Lower leg skin (tissue), 4 donors: Measurements from ENCODE around the gene RAPGEF2. TPM values are rescaled to one million over a fixed set of nuclear protein-coding genes. Genes with fewer than 3 reads are reported as not detected.

Source experiments
- DNase-seq, 2 donors: peaks; one replicate each; pipeline ENCODE4 v3.0.0-alpha.2; 2019; ENCODE audit warnings: low spot score in 2 of 2
- H3K4me3 ChIP-seq: fragments of 200-600 bp; sonication (generic); 2 replicates; pipeline ENCODE4 v1.5.1; 2017; ENCODE audit warnings: mild to moderate bottlenecking, low read depth; ENCODE audit not compliant: poor library complexity, severe bottlenecking
- CTCF ChIP-seq, 3 donors: fragments of 450-650 bp; IDR thresholded peaks; one replicate each; pipeline ENCODE4 v1.5.1; 2016; ENCODE audit warnings: antibody characterized with exemption in 3 of 3, mild to moderate bottlenecking in 3 of 3, moderate library complexity in 2 of 3
- POLR2A ChIP-seq, 2 donors: fragments of 450-650 bp; IDR thresholded peaks; one replicate each; pipeline ENCODE4 v1.6.1; 2016 to 2017; ENCODE audit warnings: antibody characterized with exemption in 2 of 2, mild to moderate bottlenecking in 1 of 2, moderate library complexity in 1 of 2
- WGBS, 2 donors: methylation state at CpG; one replicate each; pipeline ENCODE4 v1.1.5; 2018; 5-methylcytosine and 5-hydroxymethylcytosine counted together
- intact Hi-C: fragments of 100-400 bp; cut with DNase I; formaldehyde crosslinking; loops from one replicate; pipeline ENCODE4 v1.15.0; 2023; ENCODE audit warnings: low total_unique reads
- total RNA-seq, 4 donors: library from RNA; depleted of rRNA; stranded (reverse); fragments of >200 nt; gene quantifications; one replicate each; pipeline ENCODE4 v1.1.0, GENCODE V29; 2016

The RAPGEF2 gene
- total RNA-seq, 4 donors from 2014 or later, result 38.3 to 51.7 (median 40.4) TPM

GRCh38 chr4:159238631-159239030, 135.8 kb downstream of the RAPGEF2 start:
- no peak for DNase-seq
- intact Hi-C loops, result no loop called here
- WGBS, 2 donors, result 9 to 12% methylated on average over 2 of the region's 2 CpGs
- H3K4me3 ChIP-seq, result no peak overlapping the region
- TF ChIP-seq POLR2A (IDR thresholded peaks at IDR 0.05), result no peak
- no peak for TF ChIP-seq CTCF (IDR thresholded peaks at IDR 0.05)

- intact Hi-C loops, result no loop called here
- H3K4me3 ChIP-seq, result no peak overlapping the region
- 77 to 82% methylated on average over 2 of the region's 2 CpGs for WGBS, 2 donors
- TF ChIP-seq POLR2A (IDR thresholded peaks at IDR 0.05), result no peak
- no peak for TF ChIP-seq CTCF (IDR thresholded peaks at IDR 0.05)
- no peak for DNase-seq
These were observed 136.8 kb downstream of the RAPGEF2 start for GRCh38 chr4:159239629-159240028.

GRCh38 chr4:159240046-159240445, 137.2 kb downstream of the RAPGEF2 start:
- TF ChIP-seq POLR2A (IDR thresholded peaks at IDR 0.05) (no peak), CTCF (IDR thresholded peaks at IDR 0.05) (no peak)
- 90 to 93% methylated on average over 4 of the region's 4 CpGs for WGBS, 2 donors
- DNase-seq, result no peak
- H3K4me3 ChIP-seq, result no peak overlapping the region
- intact Hi-C loops, result no loop called here

- TF ChIP-seq POLR2A (IDR thresholded peaks at IDR 0.05), result no peak
- TF ChIP-seq CTCF (IDR thresholded peaks at IDR 0.05), result no peak
- intact Hi-C loops, result no loop called here
- 64 to 67% methylated on average over 3 of the region's 3 CpGs for WGBS, 2 donors
- DNase-seq, result no peak
- no peak overlapping the region for H3K4me3 ChIP-seq
These were observed 137.8 kb downstream of the RAPGEF2 start for GRCh38 chr4:159240687-159241086.

- DNase-seq, result no peak
- H3K4me3 ChIP-seq, result no peak overlapping the region
- no peak for TF ChIP-seq POLR2A (IDR thresholded peaks at IDR 0.05)
- TF ChIP-seq CTCF (IDR thresholded peaks at IDR 0.05), result no peak
- intact Hi-C loops, result no loop called here
These were observed 139.5 kb downstream of the RAPGEF2 start for GRCh38 chr4:159242427-159242826.

- TF ChIP-seq CTCF (IDR thresholded peaks at IDR 0.05) (no peak), POLR2A (IDR thresholded peaks at IDR 0.05) (no peak)
- no peak for DNase-seq
- intact Hi-C loops, result no loop called here
- H3K4me3 ChIP-seq, result no peak overlapping the region
- WGBS, 2 donors, result 55 to 64% methylated on average over 7 of the region's 7 CpGs
These were observed 145.7 kb downstream of the RAPGEF2 start for GRCh38 chr4:159248384-159249178.
